Activated CD8-positive, alpha-beta memory T cell treated with anti-CD3 and anti-CD28 coated beads, Interleukin-2, amount 50 U/mL, for 24 hours (primary cell): Measurements from ENCODE around the gene IFRD1.
"Not testable (repeated sequence)": the region's sequence is repeated elsewhere in the genome, so short reads cannot be mapped to it uniquely, and the experiment has no call there.

Source experiments
- DNase-seq: peaks from one replicate; pipeline ENCODE4 v3.0.0-alpha.2; 2020; ENCODE audit errors: extremely low read depth

IFRD1 gene

DNA sequence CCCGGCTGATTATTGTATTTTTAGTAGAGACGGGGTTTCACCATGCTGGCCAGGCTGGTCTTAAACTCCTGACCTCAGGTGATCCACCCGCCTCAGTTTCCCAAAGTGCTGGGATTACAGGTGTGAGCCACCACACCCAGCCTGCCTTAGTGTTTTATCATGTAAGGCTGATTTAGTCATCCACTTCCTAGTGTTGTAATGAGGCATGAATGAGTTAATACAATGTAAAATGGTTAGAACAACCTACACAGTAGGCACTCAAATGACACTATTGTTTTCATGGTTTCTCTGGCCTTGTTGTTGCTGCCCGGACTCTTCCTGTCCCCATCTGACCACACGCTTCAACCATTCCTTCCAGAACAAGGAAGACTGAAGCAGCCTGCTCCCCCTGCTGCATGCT, 66.2 kb downstream of the IFRD1 start:
- not testable (repeated sequence) for DNase-seq

DNA sequence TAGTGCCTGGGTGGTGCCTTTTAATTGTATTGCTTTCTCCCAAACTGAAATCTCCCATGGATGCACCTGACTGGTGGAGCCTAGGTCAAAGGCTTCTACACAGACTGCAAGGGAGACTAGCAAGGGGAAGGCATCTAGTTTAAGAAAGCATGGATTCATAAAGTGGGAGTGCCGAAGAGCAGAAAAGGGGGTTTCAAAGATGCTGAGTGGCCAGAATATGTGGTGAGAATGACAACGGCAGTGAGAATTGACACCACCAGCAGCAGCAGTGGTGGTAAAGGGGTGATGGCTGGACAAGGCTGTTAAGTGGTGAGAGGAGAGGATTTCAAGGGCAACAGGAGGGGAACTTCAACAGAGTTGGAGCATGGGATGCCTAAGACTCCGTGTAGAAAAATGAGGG, 67.2 kb downstream of the IFRD1 start:
- no peak for DNase-seq

DNA sequence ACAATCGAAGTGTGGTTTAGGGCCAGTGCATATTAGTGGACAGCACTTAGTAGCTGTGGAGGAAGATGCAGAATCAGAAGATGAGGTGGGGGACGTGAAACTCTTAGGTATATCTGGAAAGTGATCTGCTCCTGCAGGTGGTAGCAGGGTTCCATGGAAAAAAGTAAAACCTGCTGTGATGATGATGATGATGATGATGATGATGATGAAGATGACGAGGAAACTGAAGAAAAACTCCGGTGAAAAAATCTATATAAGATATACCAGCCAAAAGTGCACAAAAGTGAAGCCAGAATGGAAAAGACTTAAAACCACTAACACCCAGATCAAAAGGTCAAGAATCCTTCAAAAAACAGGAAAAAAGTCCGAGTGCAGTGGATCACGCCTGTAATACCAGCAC, 70.5 kb downstream of the IFRD1 start:
- no peak for DNase-seq

- no peak for DNase-seq
Observed at GRCh38 chr7:112521942-112522341, 71.7 kb downstream of the IFRD1 start.

DNA sequence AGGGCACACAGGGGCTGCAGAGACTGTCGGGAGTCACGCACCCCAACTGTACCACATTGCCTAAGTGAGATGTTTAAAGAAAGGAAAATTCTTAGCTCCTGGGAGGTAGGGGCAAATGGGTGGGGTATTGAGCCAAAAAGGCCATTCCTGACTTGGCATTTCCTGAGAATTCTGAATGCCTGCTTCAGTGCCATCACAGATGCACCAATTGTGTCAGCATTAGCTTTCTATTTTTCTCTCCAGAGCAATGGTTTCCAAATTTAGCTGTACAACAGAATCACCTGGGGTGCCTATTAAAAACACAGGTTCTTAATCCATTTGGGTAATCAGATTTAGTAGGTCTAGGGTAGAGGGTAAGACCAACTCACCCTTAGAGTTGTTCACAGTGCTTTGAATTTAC, 73.6 kb downstream of the IFRD1 start:
- DNase-seq: no peak
